HG02885 (cell line): ENCODE measurements around the gene CDH23.

Experiments used
- ATAC-seq: cut with Tn5 transposase; IDR thresholded peaks from one replicate; pipeline ENCODE4 v1.9.1; 2021; ENCODE audit warnings: mild to moderate bottlenecking; ENCODE audit not compliant: unreplicated experiment, poor library complexity

CDH23 gene

DNA sequence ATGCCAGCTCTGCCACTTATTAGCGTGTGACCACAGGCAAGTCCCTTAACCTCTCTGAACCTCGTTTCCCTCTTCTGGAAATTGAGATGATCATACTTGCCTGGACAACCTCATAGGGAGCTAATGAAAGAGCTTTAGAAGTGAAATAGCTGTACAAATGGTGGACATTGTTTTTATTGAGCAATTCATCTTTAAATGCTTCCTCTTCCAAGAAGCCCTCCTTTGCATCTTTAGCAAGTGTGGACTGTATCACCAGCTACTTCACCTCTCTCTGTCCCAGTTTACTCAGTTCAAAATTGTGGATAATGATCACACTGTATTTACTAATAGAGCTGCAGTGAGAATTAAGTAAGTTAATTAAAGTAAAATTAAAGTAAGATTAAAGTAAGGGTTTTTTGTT lies 61.7 kb downstream of the CDH23 start:
- no peak for ATAC-seq

DNA sequence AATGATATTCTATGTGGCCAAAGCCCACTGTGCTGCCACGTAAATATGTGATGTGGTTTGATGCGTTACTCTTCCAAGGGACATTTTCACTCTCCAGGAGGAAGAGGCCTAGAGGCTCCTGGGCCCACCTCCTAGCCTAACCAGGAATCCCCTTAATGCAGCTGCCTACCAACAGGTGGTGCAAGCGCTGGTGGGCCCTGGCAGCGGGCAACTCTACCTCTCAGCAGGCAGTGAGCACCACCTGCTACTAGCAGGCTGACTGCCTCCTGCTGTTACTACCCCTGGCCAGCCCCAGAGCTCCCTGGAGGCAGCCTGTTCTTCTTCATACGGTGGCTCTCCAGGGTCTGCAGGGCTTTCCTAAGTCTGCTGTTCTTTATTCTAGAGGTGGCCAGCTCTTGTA lies 62.8 kb downstream of the CDH23 start:
- ATAC-seq, result no peak

DNA sequence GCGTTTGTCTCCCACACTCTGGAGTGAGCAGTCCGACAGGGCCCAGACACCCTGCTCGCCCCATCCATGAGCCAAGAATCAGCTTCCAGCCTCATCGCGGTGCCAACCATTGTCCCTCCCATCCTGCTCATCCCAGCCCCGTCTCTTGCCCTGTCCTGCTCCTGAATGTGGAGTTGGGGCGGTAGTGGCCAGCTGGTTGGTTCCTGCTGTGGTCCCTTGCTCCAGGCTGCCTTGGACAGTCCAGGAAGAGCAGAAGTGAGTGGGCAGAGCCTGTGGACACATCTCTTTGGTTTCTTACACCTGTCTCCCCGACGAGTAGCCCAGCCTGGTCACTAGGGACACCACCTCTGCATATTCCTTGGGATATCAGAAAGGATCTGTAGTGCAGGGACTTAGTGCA lies 63.9 kb downstream of the CDH23 start:
- ATAC-seq, result no peak

DNA sequence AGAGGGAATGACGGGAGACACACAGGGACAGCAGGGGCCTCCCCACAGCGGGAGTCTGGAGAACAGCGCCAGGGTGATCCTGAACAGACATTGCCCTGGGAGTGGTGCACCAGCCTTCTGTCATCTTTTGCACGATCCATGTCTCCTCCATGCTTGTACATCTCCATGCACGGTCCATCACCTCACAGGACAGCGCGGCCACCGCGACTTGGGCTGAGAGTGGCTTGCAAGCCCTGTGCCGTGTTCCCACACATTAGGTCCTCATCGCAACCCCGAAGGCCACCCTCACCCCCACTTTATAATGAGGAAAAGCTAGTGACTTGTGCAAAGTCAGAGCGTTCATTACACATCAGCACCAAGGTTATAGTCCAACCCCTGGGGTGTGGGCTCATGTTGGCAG lies 64.7 kb downstream of the CDH23 start:
- no peak for ATAC-seq

DNA sequence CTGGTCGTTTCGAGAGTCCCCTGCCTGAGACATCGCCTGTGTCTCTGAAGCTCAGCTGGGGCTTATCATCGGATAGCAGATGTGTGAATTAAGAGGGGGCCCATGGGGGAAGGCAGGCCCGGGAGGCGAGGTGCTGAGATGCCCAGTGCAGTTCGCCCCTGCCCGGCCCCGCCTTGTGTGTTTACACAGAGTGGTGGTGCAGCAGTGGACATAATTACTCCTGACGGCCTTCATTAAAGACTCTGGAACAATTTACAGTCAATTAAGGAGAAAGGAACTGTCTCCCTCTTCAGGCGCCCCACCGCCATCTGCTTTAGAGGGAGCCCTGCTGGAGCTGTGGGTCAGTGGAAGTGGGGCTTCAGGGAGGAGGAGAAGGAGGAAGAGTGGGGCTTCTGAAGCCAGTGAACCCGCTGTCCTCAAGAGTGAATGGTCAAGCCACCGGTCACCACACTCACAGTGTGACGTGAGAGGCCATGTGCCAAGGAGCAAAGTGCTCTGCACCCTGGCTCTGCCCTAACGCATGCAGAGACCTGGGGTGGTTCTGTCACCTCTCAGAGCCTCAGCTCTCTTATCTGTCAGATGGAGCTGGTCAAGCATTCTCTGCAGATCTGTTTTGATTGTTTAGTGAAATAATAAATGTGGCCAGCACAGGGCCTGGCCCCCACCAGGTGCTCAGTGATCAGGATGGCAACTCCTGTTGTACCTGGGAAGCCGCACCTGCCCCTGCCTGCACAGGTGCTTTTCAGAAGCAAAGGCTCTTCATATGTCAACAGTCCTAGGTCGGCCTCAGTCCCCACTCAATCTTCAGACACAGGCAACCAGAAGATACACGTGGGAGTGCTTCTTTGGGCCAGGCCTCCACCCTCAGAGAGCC lies 65.6 kb downstream of the CDH23 start:
- ATAC-seq, result no peak

DNA sequence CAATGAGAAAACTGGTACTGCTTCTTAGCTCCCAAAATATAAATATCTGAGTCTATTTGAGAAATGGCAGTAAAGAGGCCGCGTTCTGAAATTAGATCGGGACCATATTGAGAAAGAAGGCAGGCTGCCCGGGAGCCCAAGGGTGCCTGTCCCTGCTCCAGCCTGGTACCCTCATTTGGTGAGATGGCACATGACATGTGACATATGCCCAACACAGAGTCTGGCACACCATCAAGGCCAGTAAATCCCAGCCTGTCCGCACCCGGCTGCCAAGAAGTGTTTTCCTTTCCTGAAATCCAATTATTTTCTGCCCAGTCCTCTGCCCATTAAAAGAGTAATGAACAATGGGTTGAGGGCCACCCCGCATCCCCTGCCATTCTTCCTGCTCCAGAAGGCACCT lies 66.4 kb downstream of the CDH23 start:
- no peak for ATAC-seq

DNA sequence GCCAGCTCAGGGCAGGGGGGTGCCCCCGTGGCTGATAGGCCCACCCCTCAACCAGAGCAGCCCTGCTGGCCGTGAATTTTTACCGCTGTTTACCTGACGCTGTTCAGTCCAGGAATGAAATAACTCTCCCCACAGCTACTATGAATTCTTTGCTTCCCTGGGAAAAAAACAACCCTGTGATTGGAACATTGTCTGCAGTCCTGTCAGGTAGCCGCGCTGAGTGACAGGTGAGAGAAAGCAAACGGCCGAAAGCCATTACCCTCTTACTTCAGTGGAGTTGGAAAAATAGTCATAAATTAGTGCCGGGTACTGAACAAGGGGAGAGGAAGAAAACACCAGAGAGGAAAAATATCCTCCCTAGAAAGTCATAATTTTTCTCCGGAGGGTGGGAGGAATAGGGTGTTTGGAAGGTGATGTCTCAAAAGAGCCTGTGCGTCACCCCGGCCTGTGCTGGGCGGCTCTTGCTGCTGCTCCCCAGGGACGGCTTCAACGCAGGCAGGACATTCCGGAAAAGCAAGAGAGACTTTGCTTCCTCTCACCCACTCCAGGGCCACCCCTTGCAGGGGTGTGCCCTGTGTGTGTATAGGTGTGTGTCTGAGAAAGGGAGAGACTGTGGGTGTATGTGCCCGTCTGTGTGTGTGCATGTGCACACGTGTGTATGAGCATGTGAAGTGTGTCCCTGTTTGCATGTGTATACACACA lies 69.0 kb downstream of the CDH23 start:
- ATAC-seq, result no peak

DNA sequence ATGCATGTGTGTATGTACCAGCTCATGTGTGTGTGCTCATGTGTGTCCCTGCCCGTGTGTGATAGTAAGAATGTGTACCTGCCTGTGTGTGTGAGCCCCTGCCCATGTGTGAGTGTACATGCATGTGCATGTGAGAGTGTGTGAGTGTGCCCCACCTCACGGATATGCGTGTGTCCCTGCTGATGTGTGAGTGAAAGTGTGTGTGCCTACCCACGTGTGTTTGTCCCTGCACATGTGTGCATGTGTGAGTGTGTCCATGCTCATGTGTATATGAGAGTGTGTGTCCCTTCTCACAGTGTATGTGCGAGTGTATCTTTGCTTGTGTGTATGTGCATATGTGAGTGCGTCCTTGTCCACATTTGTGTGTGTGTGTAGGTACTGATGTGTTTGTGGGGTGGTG lies 69.6 kb downstream of the CDH23 start:
- no peak for ATAC-seq

DNA sequence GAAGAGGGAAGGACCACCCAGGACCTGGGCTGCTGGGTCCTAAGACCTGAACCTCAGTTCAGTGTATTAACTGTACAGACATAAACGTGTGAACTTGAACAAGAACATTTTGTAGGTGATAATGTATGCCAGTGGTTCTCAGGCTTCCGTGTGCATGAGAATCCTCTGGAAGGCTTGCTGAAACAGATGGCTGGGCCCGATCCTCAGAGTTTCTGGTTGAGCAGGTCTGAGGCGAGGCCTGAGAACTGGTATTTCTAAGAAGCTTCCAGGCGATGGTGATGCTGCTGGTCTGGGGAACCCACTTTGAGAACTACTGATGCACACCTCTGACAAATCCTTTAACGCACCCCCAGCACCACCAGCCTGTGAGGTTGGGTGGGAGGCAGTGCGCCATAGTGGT lies 70.4 kb downstream of the CDH23 start:
- no peak for ATAC-seq

DNA sequence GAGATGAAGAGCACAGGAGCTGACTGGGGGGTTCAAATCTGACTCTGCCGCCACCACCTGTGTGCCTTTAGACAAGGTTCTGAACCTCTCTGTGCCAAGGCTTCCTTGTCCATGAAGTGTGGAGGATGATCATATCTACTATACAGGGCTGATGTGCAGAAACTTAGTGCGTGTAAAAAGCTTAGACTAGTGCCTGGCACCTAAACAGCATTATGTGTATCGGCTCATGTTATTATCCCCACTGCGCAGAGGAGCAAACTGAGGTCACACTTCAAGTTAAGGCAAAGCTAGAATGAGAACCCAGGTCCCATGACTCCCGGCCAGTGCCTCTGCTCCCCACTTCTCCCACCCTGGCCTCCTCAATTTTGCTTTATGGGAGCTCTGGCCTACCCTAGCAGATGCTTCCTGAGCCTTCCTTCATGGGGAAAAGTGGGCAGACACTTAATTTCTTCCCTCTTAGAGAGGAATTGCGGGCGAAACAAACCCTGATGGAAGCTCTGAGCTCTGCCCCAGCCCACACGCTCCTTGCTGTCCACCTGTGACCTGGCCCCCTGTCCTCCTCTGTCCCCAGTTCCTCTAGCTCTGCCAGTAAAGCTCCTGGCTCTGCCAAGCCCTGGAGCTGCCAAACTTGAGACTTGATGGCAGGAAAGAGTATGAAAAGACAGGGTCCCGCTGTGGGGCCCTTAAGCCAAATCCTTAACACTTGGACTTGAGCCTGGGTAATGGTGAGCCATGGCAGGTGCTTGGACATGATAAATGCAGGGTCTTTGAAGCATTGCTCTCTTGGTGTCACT lies 71.0 kb downstream of the CDH23 start:
- no peak for ATAC-seq

DNA sequence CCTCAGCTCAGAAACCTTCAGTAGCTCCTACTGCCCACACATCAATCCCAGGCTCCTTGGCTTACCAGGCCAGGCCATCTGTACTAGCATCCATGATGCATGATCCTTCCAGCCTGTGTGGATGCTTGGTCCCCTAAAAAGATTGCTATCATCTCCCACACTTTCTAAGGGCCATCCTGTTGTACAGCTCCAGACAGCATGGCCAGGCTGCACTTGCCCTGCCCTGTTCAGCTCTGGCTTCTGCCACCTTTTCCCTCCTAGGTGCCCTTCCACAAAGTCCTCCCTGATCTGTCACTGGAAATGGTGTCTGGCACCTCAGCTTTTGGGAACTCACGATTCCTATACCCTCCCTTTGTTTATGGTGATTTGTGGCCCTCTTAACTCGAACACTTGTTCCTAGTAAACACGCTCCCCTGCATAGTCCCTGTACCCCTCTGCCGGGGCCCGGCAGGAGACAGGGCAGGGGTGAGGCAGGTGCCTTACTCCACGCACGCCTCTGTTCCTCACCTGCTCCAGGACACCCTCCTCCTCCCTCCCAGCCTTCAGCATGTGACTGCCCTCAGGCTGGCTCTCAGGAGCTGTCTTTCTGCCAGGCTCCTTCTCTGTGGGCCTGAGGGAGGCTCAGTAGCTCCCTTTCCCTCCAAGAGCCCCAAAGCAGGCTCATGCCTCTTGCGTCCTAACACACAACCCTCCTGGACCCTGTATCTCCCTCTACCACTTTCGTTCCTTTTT lies 71.8 kb downstream of the CDH23 start:
- ATAC-seq, result no peak

DNA sequence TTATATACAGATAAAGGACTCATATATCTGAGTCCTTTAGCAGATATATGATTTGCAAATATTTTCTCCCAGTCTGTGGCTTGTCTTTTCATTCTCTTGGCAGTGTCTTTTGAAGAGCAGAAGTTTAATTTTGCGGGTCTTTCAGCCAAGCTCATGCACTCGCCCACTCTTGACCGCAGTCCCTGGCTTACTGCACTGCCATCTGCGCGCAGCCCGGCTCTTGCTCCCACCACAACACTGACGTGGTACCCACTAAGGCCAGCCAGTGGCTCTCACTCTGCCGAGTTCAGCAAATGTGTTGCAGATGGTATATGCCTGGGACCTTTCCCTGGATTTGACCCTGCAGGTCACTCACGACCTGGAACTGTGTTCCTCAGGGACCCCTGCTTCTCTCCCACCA lies 74.3 kb downstream of the CDH23 start:
- no peak for ATAC-seq

DNA sequence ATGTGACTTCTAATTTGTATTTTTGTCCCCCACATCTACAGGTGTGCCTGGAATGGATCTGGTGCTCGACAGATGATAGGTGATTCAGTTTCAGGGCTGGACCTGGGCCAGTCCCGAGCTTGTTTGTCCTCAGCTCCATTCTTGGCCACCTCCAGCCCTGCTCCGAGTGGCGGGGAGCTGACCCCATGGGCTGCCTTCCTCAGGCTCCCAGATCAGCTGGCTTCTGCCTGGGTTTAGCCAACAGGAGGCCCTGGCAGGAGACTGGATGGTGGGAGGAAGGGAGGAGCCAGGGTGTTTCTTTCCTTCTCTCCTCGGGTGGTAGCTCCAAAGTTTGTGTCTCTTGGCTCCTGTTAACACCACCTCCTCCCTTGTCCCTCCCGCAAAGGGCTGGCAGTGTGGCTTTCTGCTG lies 75.2 kb downstream of the CDH23 start:
- ATAC-seq, result no peak

DNA sequence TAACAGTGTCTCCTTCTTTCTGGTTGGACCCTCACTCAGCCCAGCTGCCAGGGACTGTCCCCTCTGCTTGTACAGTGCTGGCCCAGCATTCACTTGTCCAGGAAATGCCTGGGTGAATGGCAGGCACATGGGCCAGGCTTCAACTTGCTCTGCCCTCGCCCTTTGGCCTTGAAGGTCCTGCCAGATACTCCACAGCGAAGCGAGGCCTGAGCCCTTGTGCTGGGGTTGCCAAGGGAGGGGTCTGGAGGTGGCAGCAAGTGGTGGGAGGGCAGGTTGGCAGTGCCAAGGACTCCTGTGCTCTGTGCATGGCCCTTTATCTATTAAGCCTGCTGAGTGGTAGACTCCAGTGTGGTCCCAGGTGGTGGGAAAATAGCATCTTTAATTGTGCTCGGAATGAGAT lies 75.7 kb downstream of the CDH23 start:
- ATAC-seq, result no peak

DNA sequence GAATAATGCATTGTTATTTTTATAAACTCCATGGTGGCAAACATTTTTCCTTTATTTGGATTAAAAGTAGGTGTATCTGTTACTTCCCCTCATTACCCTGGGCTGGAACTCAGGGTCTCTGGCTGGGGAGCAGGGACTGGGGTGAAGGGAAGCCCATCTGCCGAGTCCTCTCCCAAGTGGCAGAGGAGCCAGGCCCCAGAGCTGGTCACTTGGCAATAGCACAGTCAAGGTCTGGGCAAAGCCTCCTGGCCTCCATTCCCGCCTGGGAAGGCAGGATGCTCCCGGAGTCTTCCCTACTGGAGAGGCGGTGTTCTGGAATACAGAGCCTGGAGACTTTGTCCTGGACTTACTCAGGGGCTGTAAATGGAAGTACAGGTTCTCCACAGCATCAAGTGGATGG lies 76.2 kb downstream of the CDH23 start:
- no peak for ATAC-seq

DNA sequence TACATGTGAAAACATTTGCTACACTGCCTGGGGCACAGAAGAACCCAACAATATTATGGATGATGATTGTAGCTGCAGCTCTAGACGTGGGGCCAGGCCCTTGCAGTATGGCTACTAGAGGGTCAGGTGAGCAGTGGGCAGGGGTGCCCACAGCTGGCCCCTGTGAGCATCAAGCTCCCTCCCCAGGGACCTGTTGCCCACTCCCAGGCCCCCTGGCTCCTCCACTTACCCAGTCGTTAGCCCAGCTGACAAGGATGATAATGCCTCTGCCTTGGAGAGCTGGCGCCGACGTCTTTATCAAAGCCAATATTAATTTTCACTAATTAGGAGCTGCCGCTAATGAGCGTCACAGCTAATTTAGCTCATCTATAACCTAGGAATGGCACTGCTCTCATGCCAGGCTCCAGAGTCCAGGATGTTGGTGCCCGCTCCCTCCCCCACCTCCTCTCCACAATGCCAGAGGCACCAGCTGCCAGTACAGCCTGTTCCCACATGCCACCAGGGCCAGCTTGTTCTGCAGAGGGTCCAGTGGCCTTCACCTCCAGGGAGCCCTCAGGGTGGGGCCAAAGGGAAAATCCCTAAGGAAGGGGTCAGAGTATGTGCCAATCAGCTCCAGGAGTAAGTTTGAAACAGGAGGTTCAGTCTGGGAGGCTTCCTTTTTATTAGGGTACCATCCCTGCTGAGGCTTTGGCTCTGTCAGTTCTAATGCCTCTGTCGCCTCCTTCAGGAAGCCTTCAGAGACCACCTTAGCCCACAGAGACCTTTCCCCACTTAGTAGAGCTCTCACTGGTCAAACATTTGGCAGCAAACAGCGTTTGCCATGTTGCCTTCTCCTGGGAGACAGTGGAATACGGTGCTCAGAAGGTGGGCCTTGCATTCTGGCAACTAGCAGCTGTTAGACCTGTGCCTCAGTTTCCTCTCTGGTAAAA lies 77.2 kb downstream of the CDH23 start:
- no peak for ATAC-seq

DNA sequence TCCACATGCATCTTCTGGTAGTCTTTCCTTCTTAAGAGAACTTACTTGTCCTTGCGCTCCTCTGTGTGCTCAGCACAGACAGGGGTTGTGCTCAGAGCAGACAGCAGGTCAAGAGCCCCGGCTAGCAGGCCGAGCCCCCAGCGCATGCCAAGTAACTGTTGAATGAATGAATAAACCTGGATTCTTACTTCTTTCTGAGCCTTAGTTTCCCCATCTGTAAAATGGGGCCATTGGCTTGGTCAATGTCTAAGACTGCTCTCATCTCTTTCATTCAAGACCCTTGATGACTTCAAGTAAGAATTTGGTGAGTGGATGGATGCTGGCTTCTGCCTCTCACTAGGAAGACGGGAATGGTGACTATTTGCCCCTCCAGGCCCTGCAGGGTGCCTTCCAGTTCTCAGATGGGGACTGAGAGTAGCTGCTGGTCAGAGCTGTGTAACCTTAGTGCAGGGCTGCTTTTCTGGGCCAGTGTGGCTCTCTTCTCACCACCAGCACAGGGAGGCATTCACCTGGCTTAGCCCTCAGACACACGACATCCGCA lies 78.1 kb downstream of the CDH23 start:
- ATAC-seq, result no peak

DNA sequence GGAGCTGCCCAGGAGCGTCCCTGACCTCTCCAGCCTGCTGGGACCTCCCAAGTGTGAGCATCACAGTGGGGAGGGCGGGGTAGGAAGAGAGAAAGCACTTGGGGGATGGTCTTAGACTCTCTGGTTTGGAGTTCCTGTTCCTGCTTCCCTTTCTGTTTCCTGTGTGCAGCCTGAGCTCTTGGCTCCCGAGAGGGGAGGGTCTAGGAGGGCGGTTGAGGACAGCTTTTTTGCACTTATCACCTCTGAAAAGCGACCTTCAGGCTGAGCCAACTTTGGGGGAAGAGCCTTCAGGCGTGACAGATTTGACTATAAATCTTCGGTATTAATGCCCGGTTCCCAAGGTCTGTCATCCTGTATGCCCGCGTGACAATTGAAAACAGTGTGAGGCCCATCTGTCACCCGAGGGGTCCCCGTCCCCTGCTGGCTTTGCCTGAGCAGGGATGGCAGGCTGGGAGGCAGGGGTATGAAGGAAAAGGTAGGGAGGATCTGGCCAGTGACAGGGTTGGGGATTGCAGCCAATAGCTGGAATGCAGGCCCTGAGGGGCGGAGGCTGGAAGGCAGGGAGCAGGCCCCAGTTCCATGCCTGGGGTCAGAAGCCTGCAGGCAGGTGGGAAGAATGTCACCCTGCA lies 78.6 kb downstream of the CDH23 start:
- ATAC-seq, result no peak
